OCI-LY3 (cell line): Measurements from ENCODE around the gene POU3F3.

Experiments
- H2AFZ ChIP-seq: fragments of 200-600, 300-600 bp; shearing (Covaris generic); 2 replicates; pipeline ENCODE4 v1.6.0; 2014; ENCODE audit warnings: antibody characterized with exemption, low read depth, low read length
- H3K27ac ChIP-seq: fragments of 200-600, 300-600 bp; sonication (generic); 2 replicates; pipeline ENCODE4 v1.5.1; 2014; ENCODE audit warnings: mild to moderate bottlenecking, low read length, moderate library complexity, mixed read lengths
- H3K27me3 ChIP-seq: fragments of 200-600, 300-600 bp; sonication (generic); 2 replicates; pipeline ENCODE4 v1.6.1; 2014; ENCODE audit warnings: low read depth, low read length, mixed read lengths
- H3K36me3 ChIP-seq: fragments of 200-600, 300-600 bp; sonication (generic); replicated peaks from 2 replicates; pipeline ENCODE3; 2014; ENCODE audit warnings: low read depth, low read length, mixed read lengths
- H3K4me1 ChIP-seq: fragments of 300-600, 200-600 bp; sonication (generic); 2 replicates; pipeline ENCODE4 v1.6.1; 2014; ENCODE audit warnings: low read length, mixed read lengths
- H3K4me2 ChIP-seq: fragments of 200-600, 300-600 bp; sonication (generic); 2 replicates; pipeline ENCODE4 v1.6.1; 2014; ENCODE audit warnings: low read length, mixed read lengths
- H3K4me3 ChIP-seq: fragments of 300-600, 200-600 bp; sonication (generic); 2 replicates; pipeline ENCODE4 v1.5.1; 2014; ENCODE audit warnings: antibody characterized with exemption, mild to moderate bottlenecking, low read length, moderate library complexity
- H3K79me2 ChIP-seq: fragments of 300-600, 200-600 bp; shearing (Covaris generic); 2 replicates; pipeline ENCODE4 v1.6.1; 2014; ENCODE audit warnings: mild to moderate bottlenecking, low read length, mixed read lengths
- H3K9ac ChIP-seq: fragments of 300-600, 200-600 bp; shearing (Covaris generic); 2 replicates; pipeline ENCODE4 v1.6.0; 2014; ENCODE audit warnings: mild to moderate bottlenecking, low read length, moderate library complexity
- H3K9me3 ChIP-seq: fragments of 200-600, 300-600 bp; shearing (Covaris generic); 2 replicates; pipeline ENCODE4 v1.6.1; 2014; ENCODE audit warnings: low read length, mixed read lengths; ENCODE audit not compliant: insufficient read depth
- H4K20me1 ChIP-seq: fragments of 200-600, 300-600 bp; sonication (generic); 2 replicates; pipeline ENCODE4 v1.6.1; 2016; ENCODE audit warnings: low read length, mixed read lengths; ENCODE audit not compliant: insufficient read depth
- CTCF ChIP-seq: fragments of 200-600, 300-600 bp; sonication (generic); IDR thresholded peaks from 2 replicates; pipeline ENCODE4 v1.5.1; 2014; ENCODE audit warnings: antibody characterized with exemption, low read length, low read depth
- EZH2phosphoT487 ChIP-seq: fragments of 200-600 bp; shearing (Covaris generic); IDR thresholded peaks from 2 replicates; pipeline ENCODE4 v1.6.1; 2018; ENCODE audit warnings: antibody characterized with exemption, mixed run types, low read depth

POU3F3 gene

DNA sequence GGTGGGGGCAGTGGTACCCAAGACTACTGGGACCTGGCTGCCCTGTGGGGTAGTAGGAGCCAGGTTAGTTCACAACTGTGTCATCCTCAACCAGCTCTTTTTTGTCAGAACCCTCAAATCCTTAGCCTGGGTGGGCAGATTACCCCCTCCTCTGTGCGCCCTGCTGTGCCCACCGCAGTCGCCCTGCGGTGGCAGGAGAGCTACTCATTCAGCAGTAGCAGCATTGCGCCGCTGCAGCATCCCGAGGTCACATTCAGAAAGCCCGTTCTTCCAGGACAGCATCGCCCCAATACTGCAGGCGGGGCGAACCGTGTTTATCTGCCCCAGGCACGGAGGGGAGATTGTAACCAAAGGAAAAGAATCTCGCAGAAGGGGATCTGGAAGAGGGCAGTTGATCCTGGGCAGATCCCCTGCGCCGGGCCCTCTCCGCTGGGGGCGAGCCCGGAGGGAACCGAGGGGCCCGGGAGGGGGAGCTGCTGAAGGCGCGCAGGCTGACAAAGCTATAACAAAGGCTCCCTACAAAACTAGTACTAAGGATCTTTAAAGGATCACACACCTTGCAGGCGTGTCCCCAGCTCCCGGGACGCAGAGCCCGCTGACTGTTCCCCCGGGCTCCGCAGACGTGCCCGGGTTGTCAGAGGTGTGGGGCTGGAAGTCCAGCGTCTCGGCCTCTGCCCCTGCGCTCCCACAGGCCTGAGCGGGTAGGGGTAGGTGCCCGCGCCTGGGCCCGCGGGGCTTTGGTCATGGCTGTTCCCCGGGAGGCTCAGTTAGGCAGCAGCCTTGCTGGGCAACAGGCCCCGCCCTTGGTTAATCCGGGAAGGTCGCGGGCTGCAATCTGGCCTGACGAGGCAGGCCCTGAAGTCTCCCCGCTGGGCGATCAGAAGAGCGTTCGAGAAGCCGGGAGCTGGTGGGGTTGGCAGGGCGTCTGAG, 13.2 kb downstream of the POU3F3 start:
- no peak overlapping the region for H3K4me3 ChIP-seq
- H2AFZ ChIP-seq: no peak overlapping the region
- H3K27ac ChIP-seq: no peak overlapping the region
- no peak overlapping the region for H3K9ac ChIP-seq
- no peak overlapping the region for H3K4me2 ChIP-seq
- no peak for TF ChIP-seq EZH2phosphoT487
- TF ChIP-seq CTCF: no peak
- H3K27me3 ChIP-seq: peaks cover 32% of the 10 kb centered on the region
- H4K20me1 ChIP-seq: no peaks in the 10 kb centered on the region
- no peaks in the 10 kb centered on the region for H3K4me1 ChIP-seq
- H3K9me3 ChIP-seq: no peaks in the 10 kb centered on the region
- H3K36me3 ChIP-seq: no peaks in the 10 kb centered on the region
- no peaks in the 10 kb centered on the region for H3K79me2 ChIP-seq

DNA sequence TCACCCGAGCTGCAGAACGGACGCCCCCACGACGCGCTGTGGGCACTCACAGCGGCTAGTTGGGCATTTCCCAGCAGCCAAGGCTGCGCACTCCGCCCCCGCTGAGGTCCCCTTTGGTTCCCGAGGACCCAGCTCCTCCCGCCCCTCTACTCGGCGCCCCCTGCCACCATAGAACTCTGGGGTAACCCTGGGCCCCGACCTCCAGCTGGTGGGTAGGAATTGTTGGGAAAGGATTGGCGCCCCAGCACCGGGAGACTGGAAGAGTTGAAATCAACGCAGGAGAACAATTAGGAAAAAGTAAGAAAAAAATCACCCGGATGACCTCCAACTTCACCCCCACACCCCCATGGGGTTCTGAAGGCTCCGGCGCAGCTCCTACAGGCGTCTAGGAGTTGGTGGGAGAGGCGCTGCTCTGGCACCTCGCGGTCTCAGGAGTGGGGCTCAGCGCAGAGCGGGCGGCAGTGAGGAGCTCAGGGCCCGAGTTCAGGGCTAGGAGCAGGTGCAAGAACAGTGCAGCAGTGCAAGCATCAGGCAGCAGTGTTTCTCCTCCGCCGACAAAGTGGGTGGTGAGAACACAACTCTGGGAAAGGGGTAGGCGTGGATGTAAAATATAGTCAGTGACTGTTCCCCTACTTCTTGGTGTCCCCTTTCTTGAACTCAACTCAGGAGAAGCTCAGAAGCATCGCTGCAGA, 14.0 kb downstream of the POU3F3 start:
- H4K20me1 ChIP-seq: no peaks in the 10 kb centered on the region
- H3K9me3 ChIP-seq: no peaks in the 10 kb centered on the region
- no peaks in the 10 kb centered on the region for H3K36me3 ChIP-seq
- H2AFZ ChIP-seq: no peak overlapping the region
- TF ChIP-seq CTCF (no peak), EZH2phosphoT487 (no peak)
- H3K4me3 ChIP-seq: no peak overlapping the region
- H3K9ac ChIP-seq: no peak overlapping the region
- H3K4me1 ChIP-seq: no peaks in the 10 kb centered on the region
- H3K4me2 ChIP-seq: no peak overlapping the region
- peaks cover 38% of the 10 kb centered on the region for H3K27me3 ChIP-seq
- H3K79me2 ChIP-seq: no peaks in the 10 kb centered on the region
- H3K27ac ChIP-seq: no peak overlapping the region

DNA sequence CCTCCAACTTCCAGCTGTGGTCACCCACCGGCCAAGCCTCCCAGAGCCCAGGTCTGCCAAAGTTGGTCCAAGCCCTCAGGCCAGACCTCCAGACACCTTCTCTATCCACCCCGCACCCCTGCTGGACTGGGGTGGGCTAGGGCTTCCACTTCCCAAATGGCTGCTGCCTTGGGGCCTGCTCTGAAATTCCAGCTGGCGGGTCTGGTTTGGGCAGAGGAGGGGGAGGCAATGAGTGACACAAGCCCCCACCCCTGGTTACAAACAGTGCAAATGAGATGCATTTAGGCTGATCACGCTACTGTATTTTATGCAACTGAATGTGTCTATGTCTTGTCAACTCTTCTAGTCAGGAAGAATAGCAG, 14.6 kb downstream of the POU3F3 start:
- TF ChIP-seq EZH2phosphoT487 (no peak), CTCF (no peak)

More for the DNA sequence above, 14.6 kb downstream of the POU3F3 start:
- Histone ChIP-seq H3K36me3 (no peaks in the 10 kb centered on the region), H3K9me3 (no peaks in the 10 kb centered on the region), H3K9ac (no peak overlapping the region), H3K4me1 (no peaks in the 10 kb centered on the region), H3K4me2 (no peak overlapping the region), H3K27ac (no peak overlapping the region), H3K27me3 (peaks cover 38% of the 10 kb centered on the region), H3K4me3 (no peak overlapping the region), H2AFZ (no peak overlapping the region), H3K79me2 (no peaks in the 10 kb centered on the region), H4K20me1 (no peaks in the 10 kb centered on the region)
